HepG2 (cell line): ENCODE results near the gene VPS4A.

Experiments
- CTCF ChIP-seq: sonication (generic); formaldehyde crosslinking; IDR thresholded peaks from 2 replicates; pipeline ENCODE4 v1.5.0; 2020; ENCODE audit warnings: mild to moderate bottlenecking, missing genetic modification reagents, moderate library complexity
- ZNF672 ChIP-seq: sonication (generic); formaldehyde crosslinking; IDR thresholded peaks from 2 replicates; pipeline ENCODE4 v1.8.1; 2022; ENCODE audit warnings: missing genetic modification reagents

- TF ChIP-seq ZNF672 (CRISPR knock-in tag) (no peak; the same call in 1 of the 2 replicates), CTCF (CRISPR knock-in tag) (no peak)
Observed at GRCh38 chr16:69318911-69319289, 7.8 kb downstream of the VPS4A start.
